Stimulated activated CD4-positive, alpha-beta T cell treated with anti-CD3 and anti-CD28 coated beads, Interleukin-4, amount 100 ng/mL, for 48 hours (primary cell): ENCODE data around the gene KRTCAP2.
"Not testable (repeated sequence)": the region's sequence is repeated elsewhere in the genome, so short reads cannot be mapped to it uniquely, and the experiment has no call there.

Source experiments
- DNase-seq, 2 donors: peaks; one replicate each; pipeline ENCODE4 v3.0.0-alpha.2; 2020; ENCODE audit warnings: low read depth in 2 of 2

Gene KRTCAP2

DNA sequence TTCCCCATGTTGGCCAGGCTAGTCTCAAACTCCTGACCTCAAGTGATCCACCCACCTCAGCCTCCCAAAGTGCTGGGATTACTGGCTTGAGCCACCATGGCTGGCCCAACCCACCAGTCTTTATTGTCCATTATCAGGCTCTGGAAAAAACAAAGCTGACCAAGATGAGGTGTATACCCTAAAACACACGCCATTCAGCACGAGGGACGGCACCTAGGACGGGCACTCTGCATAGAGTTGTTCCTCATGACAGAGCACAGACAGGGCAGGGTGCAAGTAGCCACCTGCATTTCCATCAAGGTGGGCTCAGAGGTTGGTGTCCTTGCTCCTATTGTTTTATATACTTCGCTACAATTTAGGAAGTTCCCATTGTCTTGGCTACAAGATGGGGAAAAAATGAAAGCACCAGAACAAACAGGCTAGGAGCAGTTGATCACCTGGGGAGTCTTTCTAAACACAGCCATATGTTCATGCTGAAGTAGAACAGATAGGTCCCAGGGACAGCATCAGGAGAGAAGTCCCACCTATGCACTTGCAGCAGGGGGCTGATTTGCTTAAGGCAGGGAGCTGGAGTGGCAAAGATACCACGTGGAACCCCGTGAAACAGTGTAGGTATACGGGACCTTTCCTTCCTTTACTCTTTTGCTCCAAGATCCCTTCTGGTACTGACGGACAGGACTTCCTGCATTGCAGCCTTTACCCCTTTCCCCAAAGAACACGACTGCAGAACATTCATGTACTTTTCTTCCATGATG lies 4.5 kb downstream of the KRTCAP2 start:
- DNase-seq, result no peak

- DNase-seq, result not testable (repeated sequence)
Observed at GRCh38 chr1:155168105-155168445, 5.0 kb downstream of the KRTCAP2 start.

GRCh38 chr1:155167166-155168104 lies 5.7 kb downstream of the KRTCAP2 start:
- DNase-seq, result peak; percentile 82 to 90

GRCh38 chr1:155166471-155167165 lies 6.5 kb downstream of the KRTCAP2 start:
- no peak for DNase-seq

GRCh38 chr1:155166051-155166470 lies 7.0 kb downstream of the KRTCAP2 start:
- no peak for DNase-seq

DNA sequence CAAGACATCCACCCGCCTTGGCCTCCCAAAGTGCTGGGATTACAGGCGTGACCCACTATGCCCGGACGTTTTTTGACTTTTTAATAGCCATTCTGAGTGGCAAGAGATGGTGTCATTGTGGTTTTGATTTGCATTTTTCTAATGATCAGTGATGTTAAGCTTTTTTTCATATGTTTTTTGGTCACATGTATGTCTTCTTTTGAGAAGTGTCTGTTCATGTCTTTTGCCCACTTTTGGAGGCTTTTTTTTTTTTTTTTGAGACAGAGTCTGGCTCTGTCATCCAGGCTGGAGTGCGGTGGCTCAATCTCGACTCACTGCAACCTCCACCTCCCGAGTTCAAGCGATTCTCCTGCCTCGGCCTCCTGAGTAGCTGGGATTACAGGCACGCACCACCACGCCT lies 8.5 kb downstream of the KRTCAP2 start:
- DNase-seq, result not testable (repeated sequence)

DNA sequence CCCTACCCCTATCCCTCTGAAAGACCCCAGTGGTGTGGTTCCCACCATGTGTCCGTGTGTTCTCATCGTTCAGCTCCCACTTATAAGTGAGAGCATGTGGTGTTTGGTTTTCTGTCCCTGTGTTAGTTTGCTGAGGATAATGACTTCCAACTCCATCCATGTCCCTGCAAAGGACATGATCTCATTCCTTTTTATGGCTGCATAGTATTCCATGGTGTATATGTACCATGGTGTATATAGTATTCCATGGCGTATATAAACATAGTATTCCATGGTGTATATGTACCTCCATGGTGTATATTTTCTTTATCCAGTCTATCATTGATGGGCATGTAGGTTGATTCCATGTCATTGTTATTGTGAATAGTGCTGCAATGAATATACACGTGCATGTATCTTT lies 9.3 kb downstream of the KRTCAP2 start:
- not testable (repeated sequence) for DNase-seq

GRCh38 chr1:155162631-155163030 lies 10.5 kb downstream of the KRTCAP2 start:
- DNase-seq, result not testable (repeated sequence)

DNA sequence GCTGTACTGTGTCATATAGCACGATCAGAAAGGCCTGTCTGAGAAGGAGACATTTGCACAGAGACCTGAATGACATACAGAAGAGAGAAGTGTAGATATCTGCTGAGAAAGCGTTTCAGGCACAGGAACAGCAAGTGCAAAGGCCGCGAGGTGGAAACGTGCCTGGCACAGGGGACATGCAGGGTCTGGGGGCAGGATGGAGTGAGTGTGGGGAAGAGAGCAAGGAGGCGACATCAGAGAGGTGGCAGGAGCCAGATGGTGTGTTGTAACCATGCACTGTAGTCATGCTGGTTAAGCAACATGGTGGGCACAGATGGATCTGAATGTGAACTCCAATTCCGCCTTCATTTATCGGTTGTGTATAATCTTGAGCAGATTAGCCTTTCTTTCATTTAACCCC lies 13.0 kb downstream of the KRTCAP2 start:
- no peak for DNase-seq

GRCh38 chr1:155158991-155159390 lies 14.1 kb downstream of the KRTCAP2 start:
- no peak for DNase-seq

GRCh38 chr1:155155996-155156643 lies 17.0 kb downstream of the KRTCAP2 start:
- not testable (repeated sequence) for DNase-seq

- no peak for DNase-seq
Observed at GRCh38 chr1:155145491-155145890, 27.6 kb downstream of the KRTCAP2 start.

- no peak for DNase-seq
Observed at GRCh38 chr1:155141749-155142148, 31.4 kb downstream of the KRTCAP2 start.

GRCh38 chr1:155140630-155140953 lies 32.5 kb downstream of the KRTCAP2 start:
- no peak for DNase-seq

- peak; percentile 87 to 89 for DNase-seq
Observed at GRCh38 chr1:155139895-155140629, 33.0 kb downstream of the KRTCAP2 start, which contains the start of gene DPM3. Gene DPM3, minus strand, starts transcription at chr1:155140531. Its CDS starts 291 bp downstream, at chr1:155140240.

DNA sequence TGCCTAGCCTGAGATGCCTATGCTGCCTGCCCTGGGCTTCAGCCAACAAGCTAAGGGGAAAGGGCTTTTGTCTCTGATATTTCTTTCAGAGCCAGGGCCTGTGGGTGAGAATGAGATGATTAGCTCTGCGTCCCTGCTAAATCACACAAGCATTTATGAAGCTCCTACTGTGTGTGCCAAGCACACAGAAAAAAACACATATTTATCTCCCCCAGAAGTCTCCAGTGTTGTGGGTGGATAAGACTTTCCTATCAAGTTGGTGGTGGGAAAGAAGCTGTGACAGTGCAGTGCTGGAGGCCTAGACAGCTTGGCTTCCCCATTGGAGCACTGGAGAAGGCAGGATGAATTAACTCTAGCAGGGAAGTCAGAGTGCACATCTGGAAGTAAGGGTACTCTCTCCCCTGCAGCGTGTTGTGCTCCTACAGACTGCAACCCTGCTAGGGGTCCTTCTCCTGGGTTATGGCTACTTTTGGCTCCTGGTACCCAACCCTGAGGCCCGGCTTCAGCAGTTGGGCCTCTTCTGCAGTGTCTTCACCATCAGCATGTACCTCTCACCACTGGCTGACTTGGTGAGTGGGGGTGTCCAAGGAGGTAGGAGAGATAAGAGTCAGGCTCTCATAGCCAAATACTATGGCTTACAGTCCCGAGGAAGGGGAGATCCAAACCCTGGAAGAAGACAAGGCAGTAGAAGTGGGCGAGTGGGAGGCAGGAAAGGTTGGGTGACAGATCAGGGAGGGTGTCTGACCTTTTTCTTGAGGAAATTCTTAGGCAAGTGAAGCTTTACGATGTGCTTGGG lies 35.8 kb downstream of the KRTCAP2 start:
- DNase-seq, result no peak

DNA sequence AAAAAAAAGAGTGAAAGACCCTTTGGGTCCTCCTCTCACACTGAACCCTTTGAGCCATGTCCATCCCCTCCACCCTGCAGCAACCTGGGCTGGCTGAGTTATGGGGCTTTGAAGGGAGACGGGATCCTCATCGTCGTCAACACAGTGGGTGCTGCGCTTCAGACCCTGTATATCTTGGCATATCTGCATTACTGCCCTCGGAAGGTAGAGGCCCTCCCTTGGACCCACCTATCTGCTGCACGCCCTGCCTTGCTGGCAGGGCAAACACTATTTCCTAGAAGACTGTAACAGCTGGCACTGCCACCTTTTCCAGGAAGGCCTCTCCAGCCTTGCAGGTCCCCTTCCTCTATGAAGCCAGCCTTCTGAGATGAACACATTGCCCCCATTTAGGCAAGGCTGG lies 36.4 kb downstream of the KRTCAP2 start:
- DNase-seq, result no peak

DNA sequence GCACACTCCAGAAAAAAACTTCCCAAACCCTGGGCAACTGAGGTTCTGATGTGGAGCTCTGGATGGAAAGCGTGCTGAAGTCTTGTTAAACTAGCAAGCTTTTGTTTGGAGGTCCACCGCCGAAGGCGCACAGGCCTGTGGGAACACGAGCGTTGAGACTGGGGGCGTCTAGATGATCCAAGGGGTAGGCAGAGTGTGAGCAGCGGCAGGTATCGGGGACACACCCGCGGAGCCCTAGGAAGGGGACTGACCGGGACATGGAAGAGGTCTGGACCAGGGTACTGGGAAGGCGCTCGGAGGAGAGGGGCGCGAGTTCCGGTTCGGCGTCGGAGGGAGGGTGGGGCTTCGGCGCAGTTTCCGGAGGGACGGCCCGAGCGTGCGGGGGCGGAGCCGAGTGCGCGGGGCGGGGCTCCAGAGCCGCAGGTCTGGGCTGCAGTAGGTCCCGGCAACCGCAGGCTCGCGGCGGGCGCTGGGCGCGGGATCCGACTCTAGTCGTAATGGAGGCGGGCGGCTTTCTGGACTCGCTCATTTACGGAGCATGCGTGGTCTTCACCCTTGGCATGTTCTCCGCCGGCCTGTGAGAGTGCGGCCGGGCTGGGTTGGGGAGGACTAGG lies 37.6 kb downstream of the KRTCAP2 start, which contains the start of gene SLC50A1:
Gene SLC50A1 (plus strand): TSS at position 438 of the 614 bp plus-strand sequence. CDS start 60 bp downstream, at position 498.
- peak; percentile 91 to 94 for DNase-seq

DNA sequence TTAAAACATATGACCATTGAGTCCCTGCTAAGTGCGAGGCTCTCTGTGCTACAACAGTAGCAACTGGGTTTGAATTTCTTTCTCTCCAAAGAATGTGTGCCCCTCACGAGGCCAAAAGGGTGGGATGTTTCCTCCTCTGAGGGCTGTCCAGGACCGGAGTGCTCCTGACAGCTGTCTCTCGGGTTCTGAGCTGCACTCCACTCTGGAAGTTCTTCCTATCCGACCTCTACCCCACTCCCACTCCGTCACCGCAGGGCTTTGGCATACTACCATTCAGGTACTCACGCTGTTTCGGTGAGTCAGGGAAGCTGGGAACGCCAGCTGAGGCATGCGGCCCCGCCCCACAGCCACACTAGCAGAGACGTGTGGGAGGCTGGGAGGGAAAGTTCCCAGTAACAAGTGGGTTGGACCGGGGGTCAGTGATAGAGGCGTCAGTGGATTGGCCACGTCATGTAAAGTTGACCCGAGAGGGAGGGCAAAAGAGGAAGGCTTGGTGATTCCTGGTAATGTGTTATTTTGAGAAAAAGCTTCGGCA lies 38.2 kb downstream of the KRTCAP2 start:
- peak; percentile 63 to 85 for DNase-seq
